K562 (cell line): ENCODE data around the gene NQO2. TPM values are rescaled to one million over a fixed set of nuclear protein-coding genes. Genes with fewer than 3 reads are reported as not detected.
A peak's percentile ranks its signal among the peaks of the same experiment; 100 is the strongest.

ENCODE experiments used
- BRCA1 ChIP-seq, 2 experiments: fragments of 450-650 bp in 1 of 2; sonication (generic) in 1 of 2; formaldehyde crosslinking in 1 of 2; IDR thresholded peaks; 2 replicates each; pipeline versions ENCODE4 v1.5.0 to v1.6.1; 2017 to 2020; ENCODE audit warnings: mild to moderate bottlenecking in 1 of 2, missing genetic modification reagents in 1 of 2
- DPF2 ChIP-seq: fragments of 450-650 bp; IDR thresholded peaks from 2 replicates; pipeline ENCODE4 v1.6.1; 2016
- E2F6 ChIP-seq, 2 experiments: IDR thresholded peaks; 2 replicates each; pipeline ENCODE4 v1.6.1; 2011; ENCODE audit warnings: borderline replicate concordance in 1 of 2, control low read depth in 1 of 2, low read depth in 1 of 2, low read length in 1 of 2, mild to moderate bottlenecking in 1 of 2, mixed read lengths in 1 of 2, moderate library complexity in 1 of 2; ENCODE audit not compliant: insufficient read depth in 1 of 2, insufficient read length in 1 of 2, poor library complexity in 1 of 2, severe bottlenecking in 1 of 2; ENCODE audit errors: extremely low read depth in 1 of 2
- FOXA1 ChIP-seq: fragments of 450-650 bp; IDR thresholded peaks from 2 replicates; pipeline ENCODE4 v1.6.1; 2016; ENCODE audit warnings: mild to moderate bottlenecking, borderline replicate concordance
- GATAD2B ChIP-seq: fragments of 450-650 bp; IDR thresholded peaks from 2 replicates; pipeline ENCODE4 v1.6.1; 2017; ENCODE audit warnings: mild to moderate bottlenecking, borderline replicate concordance
- HDAC3 ChIP-seq: fragments of 450-650 bp; IDR thresholded peaks from 2 replicates; pipeline ENCODE4 v1.6.1; 2018; ENCODE audit warnings: borderline replicate concordance, mild to moderate bottlenecking, moderate library complexity; ENCODE audit not compliant: partially characterized antibody
- NCOA6 ChIP-seq: fragments of 450-650 bp; IDR thresholded peaks from 2 replicates; pipeline ENCODE4 v1.6.1; 2017; ENCODE audit warnings: mild to moderate bottlenecking
- NR1H2 ChIP-seq: sonication (generic); formaldehyde crosslinking; IDR thresholded peaks from 2 replicates; pipeline ENCODE4 v1.4.0; 2020; ENCODE audit warnings: mild to moderate bottlenecking, missing genetic modification reagents
- PHF21A ChIP-seq: fragments of 450-650 bp; IDR thresholded peaks from 2 replicates; pipeline ENCODE4 v1.6.1; 2017; ENCODE audit warnings: low read depth, borderline replicate concordance
- PRDM10 ChIP-seq: fragments of 450-650 bp; IDR thresholded peaks from 2 replicates; pipeline ENCODE4 v1.6.1; 2018; ENCODE audit not compliant: partially characterized antibody
- RBM34 ChIP-seq: fragments of 200-400 bp; formaldehyde crosslinking; IDR thresholded peaks from 2 replicates; pipeline ENCODE4 v1.6.1; 2018; ENCODE audit warnings: low read length, borderline replicate concordance; ENCODE audit not compliant: insufficient read depth
- RCOR1 ChIP-seq, 2 experiments: IDR thresholded peaks; 2 replicates each; pipeline ENCODE4 v1.6.1; 2012; ENCODE audit warnings: low read depth in 2 of 2, low read length in 2 of 2, borderline replicate concordance in 1 of 2, improper control_type of control experiment in 1 of 2
- SMAD3 ChIP-seq: fragments of 450-650 bp; formaldehyde crosslinking; conservative IDR thresholded peaks from 2 replicates; pipeline ENCODE4 v1.4.0; 2020; ENCODE audit warnings: mild to moderate bottlenecking
- SMARCC2 ChIP-seq: fragments of 450-650 bp; IDR thresholded peaks from 2 replicates; pipeline ENCODE4 v1.6.1; 2017; ENCODE audit warnings: antibody characterized with exemption, moderate library complexity, mild to moderate bottlenecking, low read depth
- TAF7 ChIP-seq: fragments of 450-650 bp; IDR thresholded peaks from 2 replicates; pipeline ENCODE4 v1.6.1; 2016; ENCODE audit warnings: missing genetic modification characterization, missing compliant biosample characterization
- TCF3 ChIP-seq: sonication (generic); formaldehyde crosslinking; IDR thresholded peaks from 2 replicates; pipeline ENCODE4 v1.4.0; 2020; ENCODE audit warnings: mild to moderate bottlenecking, missing genetic modification reagents
- THRAP3 ChIP-seq: fragments of 450-650 bp; IDR thresholded peaks from 2 replicates; pipeline ENCODE4 v1.6.1; 2016; ENCODE audit warnings: mild to moderate bottlenecking, inconsistent platforms, borderline replicate concordance
- VEZF1 ChIP-seq: fragments of 200-800 bp; sonication (Bioruptor generic); IDR thresholded peaks from 2 replicates; pipeline ENCODE4 v1.6.1; 2017; ENCODE audit warnings: missing genetic modification characterization, missing compliant biosample characterization
- ZFP30 ChIP-seq: fragments of 250-450 bp; sonication (Bioruptor Pico); IDR thresholded peaks from 2 replicates; pipeline ENCODE4 v1.8.0; 2022; ENCODE audit warnings: moderate library complexity, mild to moderate bottlenecking, inconsistent platforms, borderline replicate concordance
- ZNF280A ChIP-seq: fragments of 450-650 bp; IDR thresholded peaks from 2 replicates; pipeline ENCODE4 v1.6.1; 2018; ENCODE audit warnings: mild to moderate bottlenecking, low read depth; ENCODE audit not compliant: partially characterized antibody
- ZNF316 ChIP-seq: fragments of 450-650 bp; IDR thresholded peaks from 2 replicates; pipeline ENCODE4 v1.6.1; 2016
- ZNF766 ChIP-seq: fragments of 200-800 bp; sonication (Bioruptor generic); conservative IDR thresholded peaks from 2 replicates; pipeline ENCODE4 v1.6.1; 2016; ENCODE audit warnings: missing genetic modification characterization, missing compliant biosample characterization
- polyA plus RNA-seq, 8 experiments: library from polyadenylated mRNA; depleted of rRNA in 4 of 8; stranded (reverse) in 5 of 8; unstranded in 3 of 8; fragments of >200 nt; fragmentation: Nextera tagmentation in 2 of 8; fragmentation: Illumina TruSeq in 1 of 8; extraction: Ambion mirVana in 2 of 8; extraction: Trizol in 1 of 8; gene quantifications; 2 replicates each; pipeline versions ENCODE4 v1.2.1 to v1.2.3, GENCODE V29; 2011 to 2014; ENCODE audit warnings: inconsistent platforms in 1 of 8, missing spikeins in 1 of 8
- total RNA-seq, 7 experiments: library from RNA; depleted of rRNA in 6 of 7; stranded (reverse); fragments of >200 nt in 6 of 7; fragmentation: Illumina TruSeq in 2 of 7; extraction: Trizol in 2 of 7; gene quantifications; 2 replicates each; pipeline versions ENCODE4 v1.2.1 to v1.2.3, GENCODE V29; 2011 to 2021; ENCODE audit warnings: low replicate concordance in 1 of 7

The NQO2 gene
- total and polyA plus RNA-seq, 9 of the 15 experiments (the other 6 are each of a cell fraction or from before 2014, with no cell fraction given), result 54.6 to 214 (median 116) TPM

- TF ChIP-seq ZNF280A (no peak), ZNF316 (peak; percentile 75), E2F6 (IDR thresholded peaks at IDR 0.05; ENCODE audit: borderline replicate concordance in 1 of 2, extremely low read depth in 1 of 2, insufficient read depth in 1 of 2, insufficient read length in 1 of 2, low read depth in 1 of 2, low read length in 1 of 2, poor library complexity in 1 of 2, severe bottlenecking in 1 of 2) (no peak), DPF2 (peak; percentile 82), SMAD3 (CRISPR knock-in tag) (no peak), TCF3 (CRISPR knock-in tag) (peak; percentile 86), NR1H2 (CRISPR knock-in tag) (no peak), ZNF766 (CRISPR knock-in tag) (no peak), FOXA1 (no peak), RBM34 (no peak), GATAD2B (peak; percentile 40; the same call in 1 of the 2 replicates), VEZF1 (CRISPR knock-in tag) (no peak), THRAP3 (no peak), NCOA6 (no peak), TAF7 (no peak), RCOR1 (IDR thresholded peaks at IDR 0.05; ENCODE audit: borderline replicate concordance in 1 of 2, low read depth in 2 of 2, low read length in 2 of 2) (peak in 1 of 2 experiments; percentile 38; a peak in 2 of 4 replicates), BRCA1 (IDR thresholded peaks at IDR 0.05) (no peak), BRCA1 (CRISPR knock-in tag; IDR thresholded peaks at IDR 0.05) (no peak), HDAC3 (peak; percentile 60), PRDM10 (peak; percentile 89), PHF21A (no peak), SMARCC2 (peak; percentile 59; the same call in 1 of the 2 replicates), ZFP30 (no peak)
Measured at GRCh38 chr6:2962636-2963035, 37.1 kb upstream of the NQO2 start (continued).
